ENCODE results near the gene CRTC1. TPM values are rescaled to one million over a fixed set of nuclear protein-coding genes. Genes with fewer than 3 reads are reported as not detected.

The CRTC1 gene
- total RNA-seq, 1 experiment from 2014 or later: 19.0 TPM

GRCh38 chr19:18719541-18719940 is 36.1 kb downstream of the CRTC1 start:
- Histone ChIP-seq H3K4ac (ENCODE audit: low read depth, low read length) (no peak overlapping the region), H4K5ac (ENCODE audit: insufficient read length, low read depth, low read length) (no peak overlapping the region), H3K27me3 (ENCODE audit: insufficient read depth, low read length) (no peaks in the 10 kb centered on the region), H3K4me2 (ENCODE audit: insufficient read depth, insufficient read length, low read length) (no peak overlapping the region), H2BK15ac (ENCODE audit: low read depth, low read length) (no peak overlapping the region), H3K79me1 (ENCODE audit: insufficient read depth, low read depth, low read length, poor library complexity, severe bottlenecking) (no peaks in the 10 kb centered on the region), H3K9ac (ENCODE audit: extremely low read depth, insufficient read length, low read length) (no peak overlapping the region), H2BK120ac (ENCODE audit: low read depth, low read length, poor library complexity, severe bottlenecking) (no peak overlapping the region), H3K56ac (ENCODE audit: insufficient read length, low read depth, low read length) (no peak overlapping the region), H2BK5ac (ENCODE audit: insufficient read length, low read length) (no peak overlapping the region), H3K27ac (ENCODE audit: insufficient read length, low read depth, low read length) (no peak overlapping the region), H2BK12ac (ENCODE audit: insufficient read length, low read depth, low read length) (no peak overlapping the region), H4K20me1 (ENCODE audit: control insufficient read depth, insufficient read depth, insufficient read length) (no peaks in the 10 kb centered on the region), H3K23me2 (ENCODE audit: insufficient read length, low read depth, low read length, poor library complexity, severe bottlenecking) (no peaks in the 10 kb centered on the region), H3K14ac (ENCODE audit: insufficient read depth, low read length) (no peak overlapping the region; the same call in 1 of the 2 replicates), H3K23ac (ENCODE audit: insufficient read length, low read depth, low read length) (no peak overlapping the region), H2AFZ (ENCODE audit: low read length) (no peak overlapping the region), H3K9me3 (ENCODE audit: control insufficient read depth, low read depth, low read length) (no peaks in the 10 kb centered on the region), H3K79me2 (ENCODE audit: insufficient read depth, low read length) (no peaks in the 10 kb centered on the region), H4K8ac (replicated peaks; ENCODE audit: insufficient read length, low read depth, low read length) (no peak overlapping the region), H4K91ac (ENCODE audit: insufficient read length, low read depth, low read length) (no peak overlapping the region), H3T11ph (ENCODE audit: low read length) (no peak overlapping the region), H3K18ac (ENCODE audit: insufficient read length, low read depth, low read length) (no peak overlapping the region), H3K4me1 (ENCODE audit: insufficient read depth, low read length) (no peaks in the 10 kb centered on the region; the same call in 1 of the 2 replicates), H2BK20ac (ENCODE audit: low read depth, low read length, poor library complexity, severe bottlenecking) (no peak overlapping the region), H2AK5ac (ENCODE audit: insufficient read length, low read length) (no peak overlapping the region)
- Mint-ChIP-seq H3K27ac (no peak overlapping the region), H3K4me3 (no peak overlapping the region), H3K4me1 (peaks cover 8 to 14% of the 10 kb centered on the region in 2 experiments), H3K27me3 (ENCODE audit: low read depth) (no peaks in the 10 kb centered on the region; the same call in 1 of the 2 replicates), H3K36me3 (ENCODE audit: insufficient read depth in 1 of 3, low read depth in 3 of 3) (peaks cover 0 to 9% (median 7%) of the 10 kb centered on the region in 3 experiments; a peak in 3 of 7 replicates), H3K9me3 (no peaks in the 10 kb centered on the region)
- TF ChIP-seq, protein P1, sequence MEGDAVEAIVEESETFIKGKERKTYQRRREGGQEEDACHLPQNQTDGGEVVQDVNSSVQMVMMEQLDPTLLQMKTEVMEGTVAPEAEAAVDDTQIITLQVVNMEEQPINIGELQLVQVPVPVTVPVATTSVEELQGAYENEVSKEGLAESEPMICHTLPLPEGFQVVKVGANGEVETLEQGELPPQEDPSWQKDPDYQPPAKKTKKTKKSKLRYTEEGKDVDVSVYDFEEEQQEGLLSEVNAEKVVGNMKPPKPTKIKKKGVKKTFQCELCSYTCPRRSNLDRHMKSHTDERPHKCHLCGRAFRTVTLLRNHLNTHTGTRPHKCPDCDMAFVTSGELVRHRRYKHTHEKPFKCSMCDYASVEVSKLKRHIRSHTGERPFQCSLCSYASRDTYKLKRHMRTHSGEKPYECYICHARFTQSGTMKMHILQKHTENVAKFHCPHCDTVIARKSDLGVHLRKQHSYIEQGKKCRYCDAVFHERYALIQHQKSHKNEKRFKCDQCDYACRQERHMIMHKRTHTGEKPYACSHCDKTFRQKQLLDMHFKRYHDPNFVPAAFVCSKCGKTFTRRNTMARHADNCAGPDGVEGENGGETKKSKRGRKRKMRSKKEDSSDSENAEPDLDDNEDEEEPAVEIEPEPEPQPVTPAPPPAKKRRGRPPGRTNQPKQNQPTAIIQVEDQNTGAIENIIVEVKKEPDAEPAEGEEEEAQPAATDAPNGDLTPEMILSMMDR (conservative IDR thresholded peaks at IDR 0.05): no peak
- no CpG with 5 or more reads among the region's 25 CpGs for WGBS (ENCODE audit: extremely low coverage, insufficient read length, low lambda C conversion rate)
- DNase-seq: no peak

Measured in H9 (cell line).